Right lobe of liver (tissue), 4 donors: ENCODE measurements around the gene GRIA1.

ENCODE experiments used
- CTCF ChIP-seq, 4 donors: fragments of 200-600 bp in 3 of 4; fragments of 450-650 bp in 1 of 4; IDR thresholded peaks; one replicate each; pipeline versions ENCODE4 v1.5.1 to v1.8.0; 2016 to 2022; ENCODE audit warnings: antibody characterized with exemption in 4 of 4, mild to moderate bottlenecking in 2 of 4
- POLR2A ChIP-seq: fragments of 450-650 bp; IDR thresholded peaks from one replicate; pipeline ENCODE4 v1.6.1; 2017; ENCODE audit warnings: antibody characterized with exemption, mild to moderate bottlenecking
- donor health status: DM: no; HTN: no; CAD: no.
- donor health status: DM: no; HTN: no; CAD: no.
- donor health status: DM: no; HTN: yes; CAD: no.

GRCh38 chr5:153829510-153830065 is 339.1 kb downstream of the GRIA1 start:
- no peak for TF ChIP-seq CTCF (IDR thresholded peaks at IDR 0.05)
- no peak for TF ChIP-seq POLR2A
